GM12801 (cell line): ENCODE results near the gene LRRIQ3.

Source experiments
- TF ChIP-seq, protein P1 (sequence below): IDR thresholded peaks from one replicate; pipeline ENCODE4 v1.5.1; 2011; ENCODE audit warnings: control low read depth; ENCODE audit not compliant: insufficient read length; ENCODE audit errors: extremely low read depth

The LRRIQ3 gene

DNA sequence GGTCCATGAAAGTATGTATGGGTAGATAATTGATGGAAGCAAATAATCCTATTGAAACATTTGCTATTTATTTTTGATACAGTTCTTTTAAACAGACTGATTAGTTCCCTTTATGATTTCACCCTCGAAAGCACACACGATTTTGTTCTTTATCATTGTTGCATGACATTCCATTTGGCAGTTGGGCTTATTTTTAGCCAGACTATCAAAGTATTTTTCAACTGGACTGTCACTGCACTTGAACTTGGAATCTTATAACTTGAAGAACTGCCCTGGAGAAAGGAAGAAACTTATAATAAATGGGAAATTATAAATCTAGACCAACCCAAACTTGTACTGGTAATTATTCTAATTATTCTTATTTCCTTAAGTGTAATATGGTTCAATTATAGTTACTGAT is 37.2 kb upstream of the LRRIQ3 start, which contains the start of gene TNNI3K:
TSS of gene TNNI3K (plus strand) at position 235 of the 400 bp plus-strand sequence. CDS start at position 300, 65 bp downstream.
- TF ChIP-seq, protein P1, sequence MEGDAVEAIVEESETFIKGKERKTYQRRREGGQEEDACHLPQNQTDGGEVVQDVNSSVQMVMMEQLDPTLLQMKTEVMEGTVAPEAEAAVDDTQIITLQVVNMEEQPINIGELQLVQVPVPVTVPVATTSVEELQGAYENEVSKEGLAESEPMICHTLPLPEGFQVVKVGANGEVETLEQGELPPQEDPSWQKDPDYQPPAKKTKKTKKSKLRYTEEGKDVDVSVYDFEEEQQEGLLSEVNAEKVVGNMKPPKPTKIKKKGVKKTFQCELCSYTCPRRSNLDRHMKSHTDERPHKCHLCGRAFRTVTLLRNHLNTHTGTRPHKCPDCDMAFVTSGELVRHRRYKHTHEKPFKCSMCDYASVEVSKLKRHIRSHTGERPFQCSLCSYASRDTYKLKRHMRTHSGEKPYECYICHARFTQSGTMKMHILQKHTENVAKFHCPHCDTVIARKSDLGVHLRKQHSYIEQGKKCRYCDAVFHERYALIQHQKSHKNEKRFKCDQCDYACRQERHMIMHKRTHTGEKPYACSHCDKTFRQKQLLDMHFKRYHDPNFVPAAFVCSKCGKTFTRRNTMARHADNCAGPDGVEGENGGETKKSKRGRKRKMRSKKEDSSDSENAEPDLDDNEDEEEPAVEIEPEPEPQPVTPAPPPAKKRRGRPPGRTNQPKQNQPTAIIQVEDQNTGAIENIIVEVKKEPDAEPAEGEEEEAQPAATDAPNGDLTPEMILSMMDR = no peak

DNA sequence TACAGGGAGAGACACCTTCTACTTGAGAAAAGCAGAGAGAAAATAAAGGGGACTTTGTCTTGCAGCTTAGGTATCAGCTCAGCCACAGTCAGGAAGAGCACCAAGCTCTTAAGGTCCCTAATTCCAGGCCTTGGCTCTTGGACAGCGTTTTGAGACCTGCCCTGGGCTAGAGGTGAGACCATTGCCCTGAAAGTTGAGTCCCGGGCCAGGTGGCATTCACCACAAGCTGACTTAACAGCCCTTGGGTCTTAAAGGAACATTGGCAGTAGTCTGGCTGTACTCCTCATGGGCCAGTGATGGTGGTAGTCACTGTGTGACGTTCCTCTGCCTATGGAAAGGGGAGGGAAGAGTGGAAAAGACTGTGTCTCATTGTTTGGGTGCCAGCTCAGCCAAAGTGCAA is 25.5 kb upstream of the LRRIQ3 start:
- TF ChIP-seq, protein P1 = no peak

DNA sequence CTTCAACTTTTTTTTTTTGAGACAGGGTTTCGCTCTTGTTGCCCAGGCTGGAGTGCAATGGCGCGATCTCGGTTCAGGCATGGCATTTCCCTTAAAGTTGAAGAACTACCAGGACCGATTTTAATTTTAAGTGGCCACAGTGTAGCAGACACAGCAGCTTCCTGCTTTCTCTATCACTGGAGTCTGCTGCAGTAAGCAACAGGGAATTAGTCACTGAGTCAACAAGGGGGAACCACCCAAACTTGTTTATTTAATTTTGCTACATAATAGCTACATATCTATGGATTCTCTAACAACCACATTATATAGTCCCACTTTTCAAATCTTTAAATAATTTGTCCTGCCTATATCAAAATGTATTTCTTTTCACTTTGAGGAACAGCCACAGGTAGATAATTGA is 24.7 kb upstream of the LRRIQ3 start:
- TF ChIP-seq, protein P1 = no peak

DNA sequence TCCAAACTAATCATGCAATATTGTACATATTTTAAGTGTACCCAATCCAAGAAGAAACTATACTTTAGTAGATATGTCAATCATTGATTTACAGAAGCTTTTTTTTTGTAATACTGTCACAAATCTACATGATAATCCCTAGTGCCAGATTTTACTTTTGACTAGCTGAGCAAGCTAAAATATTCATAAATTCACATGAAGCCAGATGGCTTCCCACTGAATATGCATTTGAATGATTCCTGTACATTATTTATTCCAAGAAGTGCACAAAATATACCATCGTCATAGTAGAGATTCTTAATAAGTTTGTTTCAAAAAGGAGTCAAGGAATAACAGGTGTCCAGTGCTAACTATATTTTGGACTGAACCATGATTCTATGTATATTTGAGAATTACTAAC is 17.3 kb upstream of the LRRIQ3 start:
- TF ChIP-seq, protein P1 = no peak

DNA sequence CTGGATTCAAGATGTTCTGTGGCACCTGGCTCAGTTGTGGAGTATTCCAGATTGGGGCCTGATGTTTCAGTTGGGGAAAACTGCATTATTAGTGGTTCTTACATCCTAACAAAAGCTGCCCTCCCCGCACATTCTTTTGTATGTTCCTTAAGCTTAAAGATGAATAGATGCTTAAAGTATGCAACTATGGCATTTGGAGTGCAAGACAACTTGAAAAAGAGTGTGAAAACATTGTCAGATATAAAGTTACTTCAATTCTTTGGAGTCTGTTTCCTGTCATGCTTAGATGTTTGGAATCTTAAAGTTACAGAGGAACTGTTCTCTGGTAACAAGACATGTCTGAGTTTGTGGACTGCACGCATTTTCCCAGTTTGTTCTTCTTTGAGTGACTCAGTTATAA is 7.3 kb upstream of the LRRIQ3 start:
- TF ChIP-seq, protein P1 = no peak

DNA sequence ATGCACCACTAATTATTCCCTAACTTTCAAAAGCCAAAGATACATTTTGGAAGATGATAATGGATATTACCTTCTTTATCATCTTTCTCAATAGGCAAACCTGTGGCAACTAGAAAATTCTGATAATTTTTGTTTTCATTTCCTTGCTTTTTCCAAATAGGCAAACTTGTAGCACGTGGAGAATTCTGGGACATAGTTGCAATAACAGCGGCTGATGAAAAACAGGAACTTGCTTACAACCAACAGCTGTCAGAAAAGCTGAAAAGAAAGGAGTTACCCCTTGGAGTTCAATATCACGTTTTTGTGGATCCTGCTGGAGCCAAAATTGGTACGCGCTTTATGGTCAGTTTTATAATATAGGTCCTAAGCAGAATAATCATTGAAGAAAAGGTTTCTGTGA is 1.5 kb upstream of the LRRIQ3 start:
- TF ChIP-seq, protein P1 = no peak

DNA sequence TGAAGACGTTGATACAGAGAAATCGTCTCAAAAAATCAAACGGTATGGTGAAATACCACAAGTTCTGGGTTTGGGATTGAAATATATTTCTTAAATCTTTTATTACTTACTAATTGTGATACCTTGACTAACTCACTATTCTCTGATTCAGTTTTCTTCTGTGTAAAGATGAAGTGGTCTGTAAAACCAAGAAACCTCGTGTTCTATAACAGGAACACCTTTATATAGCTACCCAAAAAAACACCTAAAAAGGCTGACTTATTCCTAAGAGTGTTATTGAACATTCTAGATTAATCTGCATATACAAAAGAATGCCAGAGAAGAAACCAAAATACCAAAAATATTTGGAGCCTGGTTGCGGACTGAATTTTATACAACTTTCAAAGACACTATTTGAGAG is 721 bp downstream of the LRRIQ3 start:
- TF ChIP-seq, protein P1 = no peak

DNA sequence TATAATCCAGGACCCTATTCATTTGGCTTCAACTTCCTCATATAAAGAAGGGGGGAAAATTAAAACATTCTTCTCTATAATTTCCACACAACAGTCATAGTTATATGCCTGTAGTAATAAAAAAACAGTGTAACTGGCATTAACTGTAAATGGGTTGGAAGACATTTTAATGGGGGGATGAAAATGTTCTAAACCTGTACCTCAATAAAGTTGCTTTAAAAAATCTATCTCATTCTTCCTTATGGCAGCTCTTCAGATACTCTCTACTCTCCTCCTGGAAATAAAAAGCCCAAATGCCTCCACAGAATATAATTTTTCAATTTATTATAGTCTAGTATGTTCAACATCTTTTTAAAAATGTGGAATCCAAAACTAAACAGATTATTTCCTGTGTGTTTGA is 2.6 kb downstream of the LRRIQ3 start:
- TF ChIP-seq, protein P1 = no peak
